Kasumi-1 (cell line): ENCODE data around the gene CNKSR3.

Experiments
- DNase-seq, 2 experiments: peaks; one replicate each; lab custom pipeline; 2025; lab: John Stamatoyannopoulos, UW

The CNKSR3 gene

DNA sequence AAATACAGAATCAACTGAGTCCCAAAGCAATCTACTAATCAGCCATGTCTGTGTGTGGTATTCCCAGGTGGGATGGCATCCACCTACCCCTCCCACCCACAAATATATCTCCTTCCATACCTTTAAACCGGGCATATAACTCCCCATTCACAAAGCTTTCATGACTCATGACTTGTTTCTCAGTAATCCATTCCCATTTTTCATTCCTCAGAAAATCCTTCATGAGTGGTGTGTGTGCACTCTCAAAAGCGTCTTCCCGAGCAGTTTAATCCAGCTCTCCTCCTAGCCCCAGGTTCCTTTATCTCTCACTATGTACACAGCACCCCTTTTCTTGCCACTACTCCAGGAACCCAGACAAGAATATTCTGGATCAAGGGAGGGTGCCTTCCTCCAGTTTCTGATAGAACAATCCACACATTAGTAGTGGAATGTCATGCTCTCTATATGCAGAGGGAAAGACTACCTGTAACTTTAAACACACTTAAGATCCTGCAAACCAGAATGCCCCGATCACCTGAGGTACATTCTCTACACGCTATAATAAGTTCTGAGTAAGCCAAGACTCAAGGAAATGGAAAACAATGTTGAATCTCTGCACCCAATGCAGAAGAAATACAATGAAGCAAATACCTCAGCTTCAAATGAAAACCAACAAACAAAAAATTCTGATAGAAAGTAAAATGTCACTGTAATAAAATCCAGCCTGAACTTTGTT lies 98.2 kb downstream of the CNKSR3 start:
- DNase-seq = no peak

GRCh38 chr6:154411076-154411475 lies 99.4 kb downstream of the CNKSR3 start:
- DNase-seq = no peak

DNA sequence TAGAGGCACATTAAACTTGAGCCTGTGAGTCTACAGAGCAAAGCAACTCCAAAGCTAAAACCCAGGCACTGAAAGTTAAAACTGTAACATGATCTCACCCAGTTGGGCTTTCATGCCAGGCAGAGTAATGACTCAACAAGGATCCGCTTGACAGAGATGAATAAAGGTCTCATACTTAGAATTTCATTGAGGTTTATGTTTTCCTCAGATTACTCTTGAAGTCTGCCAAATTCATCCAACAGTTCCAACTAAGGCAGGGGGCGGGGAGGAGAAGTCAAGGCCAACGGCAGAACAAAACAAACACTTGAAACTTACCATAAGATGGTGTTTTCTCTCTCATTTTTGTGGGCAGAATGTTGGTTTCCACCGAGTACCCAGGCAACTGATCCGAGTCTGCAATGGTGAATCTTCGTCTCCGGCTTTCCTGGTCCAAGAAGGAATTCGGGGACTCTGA lies 99.8 kb downstream of the CNKSR3 start:
- DNase-seq = peak; percentile 44 to 66

GRCh38 chr6:154408891-154409500 lies 101.5 kb downstream of the CNKSR3 start:
- peak in 1 of 2 experiments; percentile 10 for DNase-seq

GRCh38 chr6:154407440-154407839 lies 103.0 kb downstream of the CNKSR3 start:
- DNase-seq = no peak

DNA sequence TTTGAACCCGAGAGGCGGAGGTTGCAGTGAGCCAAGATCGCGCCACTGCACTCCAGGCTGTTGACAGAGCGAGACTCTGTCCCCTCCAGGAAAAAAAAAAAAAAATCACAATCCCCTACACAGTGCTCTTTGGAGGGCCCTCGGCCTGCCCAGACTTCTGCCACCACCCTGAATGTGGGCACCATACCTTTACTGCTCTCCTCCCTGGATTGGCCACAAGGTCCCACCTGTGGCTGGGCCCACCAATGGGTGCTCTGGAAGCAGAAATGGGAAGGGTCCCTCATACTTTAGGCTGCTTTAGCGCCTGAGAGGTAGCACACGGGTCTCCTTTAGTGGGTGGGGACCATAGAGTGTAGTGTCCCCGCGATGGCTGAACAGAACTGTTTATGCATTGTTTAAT lies 103.6 kb downstream of the CNKSR3 start:
- no peak for DNase-seq

DNA sequence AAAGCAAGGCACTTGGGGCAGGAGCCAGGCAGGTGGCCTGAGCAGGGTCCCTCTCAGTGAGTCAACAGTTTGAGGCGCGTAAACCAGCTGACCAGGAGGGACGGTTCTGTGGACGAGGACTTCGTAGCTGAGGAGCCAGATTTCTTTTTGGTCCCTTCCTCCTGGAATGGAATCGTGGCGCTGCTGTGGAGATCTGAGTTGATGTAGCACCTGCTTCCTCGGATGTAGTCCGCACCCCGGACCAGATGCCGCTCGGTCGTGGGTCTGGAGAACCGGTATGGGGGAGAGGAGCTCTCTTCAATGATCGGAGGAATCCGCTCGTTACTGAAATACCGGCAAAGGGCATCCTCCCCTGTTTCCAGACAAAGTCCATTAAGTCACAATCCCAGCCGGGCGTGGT lies 104.2 kb downstream of the CNKSR3 start:
- no peak for DNase-seq

DNA sequence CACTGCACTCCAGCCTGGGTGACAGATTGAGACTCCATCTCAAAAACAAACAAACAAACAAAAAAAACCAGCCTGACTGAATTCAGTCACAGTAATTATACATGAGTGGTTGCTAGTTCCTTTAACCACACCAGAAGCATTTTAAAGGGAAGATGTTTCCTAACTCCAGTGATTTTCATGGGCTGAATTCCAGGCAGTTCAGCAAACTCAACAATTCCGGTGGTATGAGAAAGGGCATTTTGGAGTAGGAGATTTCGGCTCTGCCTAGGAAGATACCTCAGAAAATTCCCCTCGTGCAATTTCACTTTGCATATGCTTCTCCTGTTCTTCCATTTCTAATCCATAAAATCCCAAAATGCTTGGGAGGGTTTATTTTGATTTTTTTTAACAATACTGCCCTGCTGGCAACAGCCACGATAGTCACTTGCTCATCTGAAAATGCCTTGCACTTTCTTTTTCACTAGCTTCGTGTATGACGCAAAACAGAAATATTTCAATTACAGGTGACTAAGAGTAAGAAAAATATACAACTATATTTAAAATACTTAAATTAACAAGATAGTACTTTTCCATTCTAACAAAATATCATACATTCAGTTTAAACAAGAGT lies 105.6 kb downstream of the CNKSR3 start:
- no peak for DNase-seq

DNA sequence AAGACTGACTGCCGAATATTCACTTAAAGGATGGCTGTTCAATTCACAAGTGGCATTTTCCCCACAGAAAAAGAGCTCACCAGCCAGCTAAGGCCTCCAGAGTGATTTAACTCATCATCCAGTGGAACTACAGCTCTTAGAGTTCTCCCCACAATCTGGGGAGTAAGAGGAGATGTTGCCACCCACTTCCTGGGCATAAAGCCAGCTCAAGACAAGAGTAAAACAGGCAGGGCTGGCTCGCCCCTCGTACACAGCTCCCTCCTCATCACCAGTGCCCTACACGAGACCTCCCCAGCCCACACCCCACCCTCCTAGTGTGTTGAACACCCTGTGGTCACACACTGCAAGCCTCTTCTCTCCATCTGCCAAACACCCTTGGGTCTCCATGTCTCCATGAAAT lies 106.7 kb downstream of the CNKSR3 start:
- DNase-seq = peak; percentile 41 to 65

DNA sequence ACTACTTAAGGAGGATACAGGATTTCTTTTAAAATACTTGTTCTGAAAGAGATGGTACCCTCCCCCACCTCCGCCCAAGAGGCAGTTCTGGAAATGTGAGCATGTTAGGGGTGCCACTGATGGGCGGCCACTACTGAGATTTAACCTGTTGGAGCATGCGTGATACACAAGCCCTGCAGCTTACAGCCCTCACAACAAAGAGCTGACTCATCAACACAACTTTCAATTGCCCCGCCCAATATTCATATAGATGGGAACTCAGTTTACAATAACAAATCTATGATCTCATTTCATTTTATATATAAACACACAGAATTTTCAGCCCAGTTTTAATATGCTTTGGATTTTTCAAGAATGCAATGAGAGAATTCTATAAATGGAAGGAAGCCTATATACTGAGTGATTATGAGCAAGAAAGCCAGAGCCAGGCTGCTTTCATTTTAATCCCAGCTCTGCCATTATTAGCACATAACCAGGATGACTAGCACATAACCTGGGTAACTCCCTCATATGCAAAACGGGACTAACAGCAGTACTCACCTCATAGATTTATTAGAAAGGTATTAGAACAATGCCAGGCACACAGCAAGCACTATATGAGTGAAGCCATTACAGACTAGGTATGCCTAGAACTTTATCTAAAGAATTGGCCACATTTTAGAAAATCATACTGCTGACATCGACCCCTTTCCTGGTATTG lies 108.3 kb downstream of the CNKSR3 start:
- no peak for DNase-seq

GRCh38 chr6:154399097-154399496 lies 111.4 kb downstream of the CNKSR3 start:
- DNase-seq = no peak

DNA sequence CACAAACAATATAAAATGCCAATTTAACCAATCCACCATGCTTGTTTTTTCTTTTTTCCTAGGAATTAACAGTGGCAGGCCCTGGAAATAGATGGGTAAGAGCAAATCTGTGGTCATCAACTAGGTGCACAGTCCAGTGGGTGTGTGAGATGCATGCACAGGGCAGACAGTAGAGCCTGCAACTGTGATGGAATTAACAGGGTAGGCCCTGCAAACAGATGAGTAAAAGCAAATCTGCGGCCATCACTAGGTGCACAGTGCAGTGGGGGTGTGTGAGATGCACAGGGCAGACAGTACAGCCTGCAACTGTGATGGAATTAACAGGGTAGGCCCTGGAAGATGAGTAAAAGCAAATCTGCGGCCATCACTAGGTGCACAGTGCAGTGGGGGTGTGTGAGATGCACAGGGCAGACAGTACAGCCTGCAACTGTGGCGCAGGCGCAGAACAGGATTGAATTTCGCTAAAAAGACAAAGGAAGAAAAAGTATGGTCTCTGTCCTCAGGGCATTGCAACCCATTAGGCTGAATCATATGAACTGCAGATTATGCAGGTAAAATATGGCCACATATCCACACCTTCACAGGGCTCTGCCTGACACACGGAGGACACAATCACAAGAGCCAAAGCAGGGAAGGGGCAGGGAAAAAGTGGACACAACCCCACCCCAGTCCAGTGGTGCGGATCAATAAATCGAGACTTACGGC lies 112.8 kb downstream of the CNKSR3 start:
- DNase-seq = no peak

- no peak for DNase-seq
Observed at GRCh38 chr6:154395878-154396277, 114.6 kb downstream of the CNKSR3 start.

- no peak for DNase-seq
Observed at GRCh38 chr6:154395316-154395715, 115.2 kb downstream of the CNKSR3 start.

DNA sequence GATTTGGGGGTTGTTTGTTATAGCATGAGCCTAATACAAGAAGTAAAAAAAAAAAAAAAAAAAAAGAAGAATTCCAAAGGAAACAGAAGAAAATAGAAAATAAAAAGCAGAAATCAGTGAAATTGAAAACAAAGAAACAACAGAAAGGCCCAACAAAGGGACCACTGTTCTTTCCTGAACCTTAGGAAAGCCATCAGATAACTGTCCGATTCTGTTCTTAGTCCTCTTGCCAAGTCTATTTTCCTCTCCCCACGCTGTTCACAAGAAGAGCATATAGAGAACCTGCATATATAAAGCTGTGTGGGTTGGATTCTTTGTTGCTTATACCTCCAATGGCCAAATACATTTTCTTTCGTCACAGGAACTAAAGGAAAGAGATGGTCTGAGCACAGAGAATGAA lies 115.9 kb downstream of the CNKSR3 start:
- no peak for DNase-seq

GRCh38 chr6:154390034-154390433 lies 120.5 kb downstream of the CNKSR3 start:
- no peak for DNase-seq

DNA sequence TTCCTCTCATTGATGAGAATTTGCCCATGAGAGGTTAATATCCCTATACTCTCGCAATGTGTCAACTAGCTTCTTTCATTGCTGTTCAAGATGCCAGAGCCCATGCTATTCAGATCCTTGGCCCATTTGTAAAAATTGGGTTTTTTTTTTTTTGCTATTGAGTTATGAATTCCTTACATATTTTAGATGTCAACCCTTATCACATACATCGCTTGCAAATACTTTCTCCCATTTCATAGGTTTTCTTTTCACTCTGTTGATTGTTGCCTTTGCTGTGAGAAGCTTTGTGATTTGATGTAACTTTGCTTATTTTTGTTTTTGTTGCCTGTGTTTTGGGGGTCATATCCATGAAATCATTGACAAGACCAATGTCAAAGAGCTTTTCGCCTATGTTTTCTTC lies 121.7 kb downstream of the CNKSR3 start:
- no peak for DNase-seq

DNA sequence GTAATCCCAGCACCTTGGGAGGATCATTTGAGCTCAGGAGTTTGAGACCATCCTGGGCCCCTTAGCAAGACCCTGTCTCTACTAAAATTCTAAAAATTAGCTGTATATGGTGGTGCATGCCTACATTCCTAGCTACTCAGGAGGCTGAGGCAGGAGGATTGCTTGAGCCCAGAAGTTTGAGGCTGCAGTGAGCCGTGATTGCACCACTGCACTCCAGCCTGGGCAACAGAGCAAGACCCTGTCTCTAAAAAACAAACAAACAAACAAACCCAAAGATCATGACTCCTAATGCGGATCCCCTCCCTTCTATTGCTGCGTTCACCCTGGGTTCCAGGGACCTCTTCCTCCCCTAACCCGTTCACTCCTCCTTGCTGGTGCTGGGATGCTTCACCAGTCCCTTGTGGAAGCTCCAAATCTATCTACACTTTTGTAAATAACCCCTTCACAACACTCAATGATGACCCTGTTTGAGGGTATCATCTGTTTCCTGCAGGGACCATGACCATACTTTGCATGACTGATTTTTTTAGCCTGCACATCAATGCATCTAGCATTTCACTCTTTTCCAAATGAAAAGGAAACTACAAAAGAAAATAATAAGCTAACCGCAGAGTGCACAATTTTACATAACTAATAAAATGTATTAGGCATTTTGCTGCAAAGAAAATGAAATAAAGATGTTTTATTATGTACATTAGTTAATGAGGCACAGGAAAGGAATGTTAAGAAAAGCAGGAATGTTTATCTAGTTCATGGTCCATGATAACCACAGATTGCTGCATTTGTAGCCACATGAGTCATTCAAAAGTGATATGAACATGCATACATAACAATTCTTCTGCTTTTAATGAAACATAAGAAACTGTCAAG lies 123.4 kb downstream of the CNKSR3 start:
- no peak for DNase-seq

DNA sequence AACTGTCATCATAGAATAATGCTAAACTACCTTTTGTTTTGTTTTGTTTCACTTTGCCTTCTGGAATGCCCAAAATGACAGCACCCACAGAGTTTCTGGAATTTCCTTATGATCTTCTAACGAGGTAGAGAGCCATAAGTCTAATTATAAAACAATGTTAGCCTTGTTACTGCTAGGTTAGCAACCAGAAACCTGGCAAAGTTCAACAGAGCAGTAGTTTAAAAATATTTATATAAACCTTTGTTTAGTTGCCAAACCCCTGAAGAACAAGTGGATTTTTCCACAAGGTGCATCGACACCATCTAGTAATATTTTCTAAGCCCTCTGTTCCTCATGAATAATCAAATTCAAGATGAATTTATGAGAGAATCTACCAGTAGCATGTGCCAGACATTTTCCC lies 126.3 kb downstream of the CNKSR3 start:
- DNase-seq = no peak

- DNase-seq = no peak
Observed at GRCh38 chr6:154383273-154383672, 127.2 kb downstream of the CNKSR3 start.

DNA sequence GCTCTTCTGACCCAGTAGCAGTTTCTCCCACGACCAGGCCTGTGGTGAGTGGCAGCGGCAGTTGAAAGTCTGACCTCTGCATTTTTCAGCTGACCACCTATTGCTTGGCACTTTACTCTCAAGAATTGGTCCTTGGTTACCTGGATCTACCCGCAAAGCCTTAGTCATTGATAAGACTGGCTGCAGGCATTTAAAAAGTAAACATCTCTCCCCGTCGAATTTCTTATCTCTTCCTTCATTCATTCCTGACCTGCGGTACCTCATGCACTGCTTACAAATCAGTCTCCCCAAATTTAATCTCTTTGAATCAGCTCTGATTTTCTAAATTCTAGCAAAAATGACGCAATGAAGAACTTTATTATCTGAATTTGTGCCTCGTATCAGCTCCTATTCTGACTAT lies 127.7 kb downstream of the CNKSR3 start:
- DNase-seq = no peak
